ENCODE results near the gene GHR. TPM values are rescaled to one million over a fixed set of nuclear protein-coding genes. Genes with fewer than 3 reads are reported as not detected.
"Not testable (repeated sequence)": the region's sequence is repeated elsewhere in the genome, so short reads cannot be mapped to it uniquely, and the experiment has no call there.

The GHR gene
- total RNA-seq, 4 donors from 2014 or later, result 10.9 to 14.9 (median 14.2) TPM

- Histone ChIP-seq H3K36me3 (no peaks in the 10 kb centered on the region), H3K27me3 (no peaks in the 10 kb centered on the region), H3K27ac (no peak overlapping the region), H3K9me3 (no peaks in the 10 kb centered on the region), H3K4me1 (peaks cover 10 to 20% of the 10 kb centered on the region in 2 donors), H3K4me3 (replicated peaks in 1 of 3) (no peak overlapping the region)
- TF ChIP-seq POLR2A (IDR thresholded peaks at IDR 0.05), result no peak
- TF ChIP-seq CTCF (IDR thresholded peaks at IDR 0.05), result no peak
- intact Hi-C loops (cut with DNase I), result no loop called here
- 54% methylated on average over 3 of the region's 3 CpGs for WGBS, 2 donors
- DNase-seq, result no peak
These were observed 232.9 kb downstream of the GHR start for GRCh38 chr5:42655982-42656650.

GRCh38 chr5:42656651-42657015, 233.4 kb downstream of the GHR start:
- H3K4me3 ChIP-seq (replicated peaks in 1 of 3), result no peak overlapping the region
- no peak overlapping the region for H3K27ac ChIP-seq
- no peaks in the 10 kb centered on the region for H3K9me3 ChIP-seq
- peaks cover 10 to 20% of the 10 kb centered on the region in 2 donors for H3K4me1 ChIP-seq
- intact Hi-C loops (cut with DNase I), result no loop called here
- TF ChIP-seq CTCF (IDR thresholded peaks at IDR 0.05) (peak in 3 of 6 experiments; percentile 36 to 50 (median 42)), POLR2A (IDR thresholded peaks at IDR 0.05) (no peak)
- no peaks in the 10 kb centered on the region for H3K36me3 ChIP-seq
- no peak for DNase-seq
- H3K27me3 ChIP-seq, result no peaks in the 10 kb centered on the region

- H3K9me3 ChIP-seq; H3K27ac ChIP-seq; H3K27me3 ChIP-seq; H3K36me3 ChIP-seq; DNase-seq; intact Hi-C loops (cut with DNase I); H3K4me3 ChIP-seq (replicated peaks in 1 of 3): not testable (repeated sequence)
- WGBS, 2 donors, result 96 to 98% methylated on average over 10 to 11 of the region's 13 CpGs
- peaks cover 5 to 17% of the 10 kb centered on the region in 2 donors for H3K4me1 ChIP-seq
These were observed 236.6 kb downstream of the GHR start for GRCh38 chr5:42659869-42660268.

- intact Hi-C loops (cut with DNase I), result no loop called here
- WGBS, 2 donors, result 93% methylated on average over 3 of the region's 3 CpGs
- Histone ChIP-seq H3K9me3 (no peaks in the 10 kb centered on the region), H3K4me3 (replicated peaks in 1 of 3) (no peak overlapping the region), H3K27ac (no peak overlapping the region), H3K27me3 (no peaks in the 10 kb centered on the region), H3K4me1 (no peaks in the 10 kb centered on the region), H3K36me3 (no peaks in the 10 kb centered on the region)
- DNase-seq, result no peak
- no peak for TF ChIP-seq POLR2A (IDR thresholded peaks at IDR 0.05)
- TF ChIP-seq CTCF (IDR thresholded peaks at IDR 0.05), result no peak
These were observed 242.6 kb downstream of the GHR start for GRCh38 chr5:42665857-42666256.

- DNase-seq, result no peak
- intact Hi-C loops (cut with DNase I), result no loop called here
- TF ChIP-seq POLR2A (IDR thresholded peaks at IDR 0.05) (no peak), CTCF (IDR thresholded peaks at IDR 0.05) (no peak)
- no peaks in the 10 kb centered on the region for H3K9me3 ChIP-seq
- H3K27ac ChIP-seq, result no peak overlapping the region
- no peaks in the 10 kb centered on the region for H3K27me3 ChIP-seq
- WGBS, 2 donors, result 69 to 78% methylated on average over 3 of the region's 3 CpGs
- no peaks in the 10 kb centered on the region for H3K4me1 ChIP-seq
- H3K36me3 ChIP-seq, result no peaks in the 10 kb centered on the region
- no peak overlapping the region for H3K4me3 ChIP-seq (replicated peaks in 1 of 3)
These were observed 243.6 kb downstream of the GHR start for GRCh38 chr5:42666869-42667268.
